Ovary (tissue), 9 donors: Measurements from ENCODE around the gene MSH2. TPM values are rescaled to one million over a fixed set of nuclear protein-coding genes. Genes with fewer than 3 reads are reported as not detected.

Source experiments
- DNase-seq, 5 donors: peaks; one replicate each; pipeline ENCODE4 v3.0.0-alpha.2; 2019 to 2020
- H3K27ac ChIP-seq, 2 donors: fragments of 200-600 bp; one replicate each; pipeline versions ENCODE4 v1.5.1 to v1.8.0; 2019 to 2022
- H3K27me3 ChIP-seq: fragments of 200-600 bp; one replicate; pipeline ENCODE4 v1.8.0; 2022
- H3K36me3 ChIP-seq: fragments of 200-600 bp; sonication (generic); one replicate; pipeline ENCODE4 v1.5.1; 2019
- H3K4me1 ChIP-seq: one replicate; pipeline ENCODE4 v1.8.1; 2013; ENCODE audit warnings: mild to moderate bottlenecking, moderate library complexity; ENCODE audit not compliant: insufficient read depth
- H3K4me3 ChIP-seq: fragments of 200-600 bp; sonication (generic); one replicate; pipeline ENCODE4 v1.5.1; 2017
- H3K9me3 ChIP-seq, 2 donors: fragments of 200-600 bp in 1 of 2; sonication (generic) in 1 of 2; one replicate each; pipeline versions ENCODE4 v1.5.1 to v1.8.1; 2013 to 2019; ENCODE audit warnings: mild to moderate bottlenecking in 1 of 2, moderate library complexity in 1 of 2
- CTCF ChIP-seq, 3 donors: fragments of 450-650 bp in 2 of 3; fragments of 200-600 bp in 1 of 3; IDR thresholded peaks; one replicate each; pipeline versions ENCODE4 v1.5.1 to v1.8.0; 2016 to 2022; ENCODE audit warnings: antibody characterized with exemption in 3 of 3, mild to moderate bottlenecking in 1 of 3
- EP300 ChIP-seq: sonication (generic); formaldehyde crosslinking; IDR thresholded peaks from one replicate; pipeline ENCODE4 v1.6.1; 2017; ENCODE audit warnings: antibody characterized with exemption
- POLR2A ChIP-seq: fragments of 450-650 bp; IDR thresholded peaks from one replicate; pipeline ENCODE4 v1.6.1; 2017; ENCODE audit warnings: antibody characterized with exemption, mild to moderate bottlenecking, moderate library complexity
- WGBS, 3 donors: extraction: QIAGEN DNeasy Blood & Tissue Kit in 1 of 3; methylation state at CpG; one replicate each; pipeline versions ENCODE4 v1.1.5 to v1.1.7; 2013 to 2017; 5-methylcytosine and 5-hydroxymethylcytosine counted together
- intact Hi-C, 4 donors: fragments of 100-400 bp; cut with DNase I; formaldehyde crosslinking; loops; one replicate each; pipeline versions ENCODE4 v1.11.0 to v1.15.1; 2022 to 2023
- polyA plus RNA-seq, 2 donors: library from polyadenylated mRNA; stranded (reverse); fragments of 200-250 nt in 1 of 2; fragments of 350-450 nt in 1 of 2; fragmentation: Illumina TruSeq in 1 of 2; extraction: RNeasy Lipid Tissue Mini Kit (QIAGEN cat#74804) in 1 of 2; gene quantifications; one replicate each; pipeline ENCODE4 v1.2.3, GENCODE V29; 2013 to 2014
- total RNA-seq, 7 donors: library from RNA; depleted of rRNA in 2 of 7; stranded (reverse); fragments of >200 nt in 2 of 7; fragmentation: NEBNext Ultra II Directional in 3 of 7; extraction: Animal tissue kit (Norgen Biotek cat#: 25700) in 3 of 7; gene quantifications; one replicate each; pipeline versions ENCODE4 v1.1.0 to v1.2.4, GENCODE V29; 2016 to 2023
- donor health status: DM: no; HTN: no; CAD: no; lungs with moderate emphysema.
- donor health status: DM: no; HTN: no; CAD: no.
- donor health status: Bipolar disorder and iron deficiency.
- donor health status: DM: yes; HTN: yes; CAD: no.
- donor health status: DM: no; HTN: no; CAD: no.
- donor health status: DM: yes; HTN: yes; CAD: no.

MSH2 gene
- total and polyA plus RNA-seq, 9 donors, result 8.5 to 16.4 (median 10.7) TPM

- WGBS, 3 donors, result 36 to 54% (median 36%) methylated on average over 1 of the region's 1 CpG
- TF ChIP-seq CTCF (IDR thresholded peaks at IDR 0.05) (no peak), EP300 (no peak), POLR2A (no peak)
Observed at GRCh38 chr2:47487498-47487875, 84.5 kb downstream of the MSH2 start.

GRCh38 chr2:47488870-47489584 lies 86.1 kb downstream of the MSH2 start:
- intact Hi-C loops, result loop anchor here in 1 of 4 donors (5.0 kb wide), 1 partner anchor 347 kb away; no protein-coding TSS in a partner anchor
- DNase-seq, result no peak
- Histone ChIP-seq H3K36me3 (no peaks in the 10 kb centered on the region), H3K27ac (no peak overlapping the region), H3K9me3 (no peaks in the 10 kb centered on the region), H3K4me3 (no peak overlapping the region), H3K27me3 (no peaks in the 10 kb centered on the region), H3K4me1 (no peaks in the 10 kb centered on the region)
- WGBS, 3 donors, result 77 to 79% (median 78%) methylated on average over 9 of the region's 9 CpGs
- TF ChIP-seq POLR2A, result no peak
- TF ChIP-seq CTCF (IDR thresholded peaks at IDR 0.05), result no peak
- TF ChIP-seq EP300, result no peak

More at GRCh38 chr2:47487498-47487875, 84.5 kb downstream of the MSH2 start:
- no peak overlapping the region for H3K27ac ChIP-seq
- H3K4me1 ChIP-seq, result no peaks in the 10 kb centered on the region
- H3K4me3 ChIP-seq, result no peak overlapping the region
- no peaks in the 10 kb centered on the region for H3K36me3 ChIP-seq
- intact Hi-C loops, result loop anchor here in 1 of 4 donors (5.0 kb wide), 1 partner anchor 345 kb away; no protein-coding TSS in a partner anchor
- H3K27me3 ChIP-seq, result no peaks in the 10 kb centered on the region
- no peaks in the 10 kb centered on the region for H3K9me3 ChIP-seq
- no peak for DNase-seq

- no peak for DNase-seq
- TF ChIP-seq CTCF (IDR thresholded peaks at IDR 0.05) (no peak), EP300 (no peak), POLR2A (no peak)
- Histone ChIP-seq H3K36me3 (no peaks in the 10 kb centered on the region), H3K4me3 (no peak overlapping the region), H3K9me3 (no peaks in the 10 kb centered on the region), H3K27ac (no peak overlapping the region), H3K27me3 (no peaks in the 10 kb centered on the region), H3K4me1 (no peaks in the 10 kb centered on the region)
- intact Hi-C loops, result no loop called here
- WGBS, 3 donors, result 82 to 89% (median 88%) methylated on average over 6 of the region's 6 CpGs
Observed at GRCh38 chr2:47490406-47490805, 87.5 kb downstream of the MSH2 start.

- no peak overlapping the region for H3K4me3 ChIP-seq
- WGBS, 3 donors, result 73 to 80% (median 76%) methylated on average over 12 of the region's 12 CpGs
- DNase-seq, result no peak
- H3K27ac ChIP-seq, result no peak overlapping the region
- intact Hi-C loops, result no loop called here
- no peaks in the 10 kb centered on the region for H3K9me3 ChIP-seq
- H3K36me3 ChIP-seq, result no peaks in the 10 kb centered on the region
- H3K4me1 ChIP-seq, result no peaks in the 10 kb centered on the region
- H3K27me3 ChIP-seq, result no peaks in the 10 kb centered on the region
- TF ChIP-seq EP300 (no peak), POLR2A (no peak), CTCF (IDR thresholded peaks at IDR 0.05) (no peak)
Observed at GRCh38 chr2:47493317-47494035, 90.5 kb downstream of the MSH2 start.
